Uterus (tissue), 4 donors: ENCODE measurements around the gene RFESD. TPM values are rescaled to one million over a fixed set of nuclear protein-coding genes. Genes with fewer than 3 reads are reported as not detected.

Experiments used
- DNase-seq, 2 donors: peaks; one replicate each; pipeline ENCODE4 v3.0.0-alpha.2; 2019 to 2020
- H3K27ac ChIP-seq, 2 donors: fragments of 200-600 bp; sonication (generic); 1 replicate in 1 of 2; 2 replicates in 1 of 2; pipeline ENCODE4 v1.5.1; 2016 to 2018
- H3K27me3 ChIP-seq, 2 donors: fragments of 200-600 bp; sonication (generic); one replicate each; pipeline ENCODE4 v1.5.1; 2018 to 2019; ENCODE audit warnings: control low read depth in 1 of 2
- H3K36me3 ChIP-seq, 2 donors: fragments of 200-600 bp; sonication (generic); one replicate each; pipeline ENCODE4 v1.5.1; 2019; ENCODE audit warnings: control low read depth in 1 of 2
- H3K4me1 ChIP-seq, 2 donors: fragments of 200-600 bp; sonication (generic); one replicate each; pipeline ENCODE4 v1.5.1; 2018 to 2019; ENCODE audit warnings: control low read depth in 1 of 2
- H3K4me3 ChIP-seq, 2 donors: fragments of 200-600 bp; sonication (generic); 1 replicate in 1 of 2; 2 replicates in 1 of 2; pipeline ENCODE4 v1.5.1; 2018 to 2019; ENCODE audit warnings: mild to moderate bottlenecking in 1 of 2
- H3K9me3 ChIP-seq, 2 donors: fragments of 200-600 bp; sonication (generic); one replicate each; pipeline ENCODE4 v1.5.1; 2019; ENCODE audit warnings: control low read depth in 1 of 2
- CTCF ChIP-seq, 4 experiments: fragments of 200-600 bp in 2 of 4; fragments of 450-650 bp in 2 of 4; sonication (generic) in 2 of 4; IDR thresholded peaks; one replicate each; pipeline ENCODE4 v1.5.1; 2016 to 2019; ENCODE audit warnings: antibody characterized with exemption in 4 of 4, mild to moderate bottlenecking in 2 of 4, moderate library complexity in 1 of 4
- POLR2A ChIP-seq, 2 donors: fragments of 450-650 bp; IDR thresholded peaks; one replicate each; pipeline ENCODE4 v1.6.1; 2016; ENCODE audit warnings: antibody characterized with exemption in 2 of 2, mild to moderate bottlenecking in 1 of 2, moderate library complexity in 1 of 2
- intact Hi-C: fragments of 100-400 bp; cut with DNase I; formaldehyde crosslinking; loops from one replicate; pipeline ENCODE4 v1.15.1; 2023; ENCODE audit warnings: low total_unique reads
- total RNA-seq, 4 donors: library from RNA; depleted of rRNA in 3 of 4; stranded (reverse); fragments of >200 nt in 3 of 4; gene quantifications; one replicate each; pipeline versions ENCODE4 v1.1.0 to v1.2.4, GENCODE V29; 2014 to 2023
- donor health status: DM: yes; HTN: yes; CAD: no.

RFESD gene
- total RNA-seq, 4 donors from 2014 or later = under 0.01 to 2.8 (median 2.2) TPM; not detected in 1

- intact Hi-C loops = no loop called here
- no peaks in the 10 kb centered on the region for H3K27me3 ChIP-seq
- TF ChIP-seq CTCF (IDR thresholded peaks at IDR 0.05) (no peak), POLR2A (IDR thresholded peaks at IDR 0.05) (no peak)
These were observed 36.9 kb upstream of the RFESD start for GRCh38 chr5:95609711-95610110.

GRCh38 chr5:95610546-95610945, 36.0 kb upstream of the RFESD start:
- intact Hi-C loops = no loop called here
- no peak overlapping the region for H3K27ac ChIP-seq
- no peak for DNase-seq
- H3K9me3 ChIP-seq = no peaks in the 10 kb centered on the region
- H3K4me3 ChIP-seq = no peak overlapping the region
- no peaks in the 10 kb centered on the region for H3K4me1 ChIP-seq
- H3K27me3 ChIP-seq = no peaks in the 10 kb centered on the region
- TF ChIP-seq POLR2A (IDR thresholded peaks at IDR 0.05) (no peak), CTCF (IDR thresholded peaks at IDR 0.05) (no peak)
- no peaks in the 10 kb centered on the region for H3K36me3 ChIP-seq

More at GRCh38 chr5:95609711-95610110, 36.9 kb upstream of the RFESD start:
- H3K9me3 ChIP-seq = no peaks in the 10 kb centered on the region
- H3K4me1 ChIP-seq = no peaks in the 10 kb centered on the region
- no peaks in the 10 kb centered on the region for H3K36me3 ChIP-seq
- no peak overlapping the region for H3K27ac ChIP-seq
- no peak overlapping the region for H3K4me3 ChIP-seq
- DNase-seq = no peak

- Histone ChIP-seq H3K4me3 (no peak overlapping the region), H3K27ac (no peak overlapping the region), H3K36me3 (no peaks in the 10 kb centered on the region), H3K27me3 (no peaks in the 10 kb centered on the region), H3K9me3 (no peaks in the 10 kb centered on the region), H3K4me1 (no peaks in the 10 kb centered on the region)
- intact Hi-C loops = no loop called here
- TF ChIP-seq POLR2A (IDR thresholded peaks at IDR 0.05) = no peak
- DNase-seq = no peak
These were observed 35.2 kb upstream of the RFESD start for GRCh38 chr5:95611396-95611795.

GRCh38 chr5:95613514-95613913, 33.1 kb upstream of the RFESD start:
- no peaks in the 10 kb centered on the region for H3K27me3 ChIP-seq
- no peak for TF ChIP-seq POLR2A (IDR thresholded peaks at IDR 0.05)
- TF ChIP-seq CTCF (IDR thresholded peaks at IDR 0.05) = no peak
- intact Hi-C loops = no loop called here
- no peak overlapping the region for H3K4me3 ChIP-seq
- DNase-seq = no peak
- H3K36me3 ChIP-seq = no peaks in the 10 kb centered on the region
- no peaks in the 10 kb centered on the region for H3K9me3 ChIP-seq
- no peaks in the 10 kb centered on the region for H3K4me1 ChIP-seq
- no peak overlapping the region for H3K27ac ChIP-seq

- Histone ChIP-seq H3K36me3 (no peaks in the 10 kb centered on the region), H3K9me3 (no peaks in the 10 kb centered on the region), H3K4me1 (peaks cover 0 to 3% of the 10 kb centered on the region in 2 donors), H3K4me3 (no peak overlapping the region), H3K27me3 (no peaks in the 10 kb centered on the region), H3K27ac (no peak overlapping the region)
- no peak for DNase-seq
- TF ChIP-seq POLR2A (IDR thresholded peaks at IDR 0.05) (no peak), CTCF (IDR thresholded peaks at IDR 0.05) (no peak)
- intact Hi-C loops = no loop called here
These were observed 31.5 kb upstream of the RFESD start for GRCh38 chr5:95615164-95615467.

GRCh38 chr5:95617057-95617456, 29.5 kb upstream of the RFESD start:
- intact Hi-C loops = no loop called here
- TF ChIP-seq POLR2A (IDR thresholded peaks at IDR 0.05) = no peak
- TF ChIP-seq CTCF (IDR thresholded peaks at IDR 0.05) = no peak
- H3K36me3 ChIP-seq = no peaks in the 10 kb centered on the region
- no peak for DNase-seq
- no peak overlapping the region for H3K4me3 ChIP-seq
- no peaks in the 10 kb centered on the region for H3K9me3 ChIP-seq
- H3K27ac ChIP-seq = no peak overlapping the region
- H3K27me3 ChIP-seq = no peaks in the 10 kb centered on the region
- H3K4me1 ChIP-seq = peaks cover 0 to 5% of the 10 kb centered on the region in 2 donors
